ENCODE results near the gene ANKRD34B. TPM values are rescaled to one million over a fixed set of nuclear protein-coding genes. Genes with fewer than 3 reads are reported as not detected.

Gene ANKRD34B
- polyA plus RNA-seq, 1 donor: not detected

DNA sequence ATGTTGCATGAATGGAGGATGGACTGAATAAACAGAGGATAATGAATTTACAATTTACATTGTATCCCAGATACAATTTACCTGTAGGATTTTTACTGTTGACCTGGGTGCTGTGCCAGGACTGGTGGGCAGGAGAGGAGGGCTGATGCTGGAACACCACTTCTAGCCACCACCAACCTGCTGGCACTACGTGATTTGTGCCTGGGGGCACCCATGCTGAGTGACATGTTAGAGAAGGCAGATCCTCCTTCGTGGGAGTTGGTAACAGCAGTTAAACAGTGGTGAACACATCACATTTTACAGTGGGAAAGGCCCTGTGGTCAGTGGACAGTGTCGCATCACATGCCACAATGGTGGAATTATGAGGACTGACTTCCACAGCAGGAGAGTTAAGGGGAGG lies 3.0 kb upstream of the ANKRD34B start:
- no CpG with 5 or more reads among the region's 3 CpGs for WGBS (ENCODE audit: insufficient coverage, low lambda C conversion rate)
- H3K9me3 ChIP-seq (ENCODE audit: control insufficient read depth, low read depth, low read length): peaks cover 5% of the 10 kb centered on the region
- no peaks in the 10 kb centered on the region for H3K4me1 ChIP-seq (ENCODE audit: control insufficient read depth, insufficient read depth, low read length)
- no peak for DNase-seq
- no peaks in the 10 kb centered on the region for H3K36me3 ChIP-seq (ENCODE audit: control insufficient read depth, insufficient read depth, low read length)
- no peak overlapping the region for H3K4me3 ChIP-seq (ENCODE audit: low read length)
- peaks cover 61% of the 10 kb centered on the region for H3K27me3 ChIP-seq (ENCODE audit: control insufficient read depth, insufficient read depth, low read length)
- H3K27ac ChIP-seq (ENCODE audit: low read length): no peak overlapping the region

DNA sequence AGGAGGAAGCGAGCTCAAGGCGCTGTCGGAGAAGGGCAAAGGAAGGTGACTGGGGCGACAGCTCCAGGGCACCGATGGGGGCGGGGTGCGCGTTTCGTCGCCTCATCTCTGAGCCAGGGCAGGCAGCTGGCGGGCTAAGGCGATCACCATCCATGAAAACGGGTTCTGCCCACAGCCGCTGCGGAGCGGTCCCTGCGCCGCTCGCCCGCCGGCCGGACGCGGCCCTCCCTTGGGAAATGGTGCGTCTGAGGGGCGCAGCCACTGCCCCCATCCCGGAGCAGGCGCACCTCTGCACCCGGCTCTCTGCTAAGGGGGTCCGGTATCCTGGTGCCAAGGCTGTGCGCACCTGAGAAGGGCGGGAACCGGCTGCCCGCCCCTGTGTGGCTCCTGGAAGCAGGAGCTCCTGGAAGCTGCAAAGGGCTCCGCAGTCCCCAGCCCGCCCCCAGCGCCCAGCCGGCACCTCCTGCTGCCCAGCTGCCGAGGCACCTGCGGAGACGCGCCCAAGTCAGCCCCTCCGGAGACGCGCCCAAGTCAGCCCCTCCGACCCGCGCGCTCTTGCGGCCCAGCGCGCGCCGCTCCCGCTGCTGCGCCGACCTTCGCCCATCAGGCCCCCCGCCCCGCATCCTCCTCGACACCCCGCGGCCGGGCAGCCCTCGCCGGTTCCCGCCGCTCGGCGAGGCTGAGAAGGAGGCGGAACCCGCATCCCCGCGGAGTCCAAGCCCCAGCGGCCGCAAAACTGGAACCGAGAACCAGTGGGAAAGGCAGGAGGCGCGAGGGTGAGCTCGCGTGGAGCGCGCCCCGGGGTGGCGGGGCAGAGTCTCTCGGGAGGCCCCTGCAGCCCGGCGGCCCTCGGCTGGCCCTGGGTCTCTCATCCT lies 757 bp downstream of the ANKRD34B start:
- Histone ChIP-seq H3K4me3 (ENCODE audit: low read length) (peak overlapping the region; percentile 13), H3K4me1 (ENCODE audit: control insufficient read depth, insufficient read depth, low read length) (no peaks in the 10 kb centered on the region), H3K36me3 (ENCODE audit: control insufficient read depth, insufficient read depth, low read length) (no peaks in the 10 kb centered on the region), H3K27me3 (ENCODE audit: control insufficient read depth, insufficient read depth, low read length) (peaks cover 75% of the 10 kb centered on the region), H3K27ac (ENCODE audit: low read length) (no peak overlapping the region), H3K9me3 (ENCODE audit: control insufficient read depth, low read depth, low read length) (peaks cover 5% of the 10 kb centered on the region)
- no CpG with 5 or more reads among the region's 89 CpGs for WGBS (ENCODE audit: insufficient coverage, low lambda C conversion rate)
- peak in 1 of 2 donors; percentile 27 for DNase-seq

DNA sequence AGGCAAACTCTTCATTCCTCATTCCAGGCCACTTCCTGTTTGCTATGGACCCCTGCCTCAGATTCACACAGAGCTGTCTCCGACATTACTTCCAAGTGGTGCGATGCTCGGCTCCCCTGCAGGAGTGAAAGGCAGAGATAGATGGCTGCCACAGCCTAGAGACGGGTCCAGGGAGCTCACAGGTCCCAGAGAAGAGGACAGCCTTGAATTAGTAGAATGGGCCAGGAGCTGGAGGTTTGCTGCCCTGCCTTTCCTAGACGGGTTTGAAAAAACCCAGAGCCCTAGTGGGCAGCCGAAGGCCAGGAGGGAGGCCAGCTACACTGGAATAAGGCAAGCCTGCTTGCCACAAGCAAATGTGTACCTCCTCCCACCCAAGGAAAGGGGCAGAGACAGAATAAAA lies 1.8 kb downstream of the ANKRD34B start:
- no CpG with 5 or more reads among the region's 6 CpGs for WGBS (ENCODE audit: insufficient coverage, low lambda C conversion rate)
- H3K4me3 ChIP-seq (ENCODE audit: low read length): no peak overlapping the region

DNA sequence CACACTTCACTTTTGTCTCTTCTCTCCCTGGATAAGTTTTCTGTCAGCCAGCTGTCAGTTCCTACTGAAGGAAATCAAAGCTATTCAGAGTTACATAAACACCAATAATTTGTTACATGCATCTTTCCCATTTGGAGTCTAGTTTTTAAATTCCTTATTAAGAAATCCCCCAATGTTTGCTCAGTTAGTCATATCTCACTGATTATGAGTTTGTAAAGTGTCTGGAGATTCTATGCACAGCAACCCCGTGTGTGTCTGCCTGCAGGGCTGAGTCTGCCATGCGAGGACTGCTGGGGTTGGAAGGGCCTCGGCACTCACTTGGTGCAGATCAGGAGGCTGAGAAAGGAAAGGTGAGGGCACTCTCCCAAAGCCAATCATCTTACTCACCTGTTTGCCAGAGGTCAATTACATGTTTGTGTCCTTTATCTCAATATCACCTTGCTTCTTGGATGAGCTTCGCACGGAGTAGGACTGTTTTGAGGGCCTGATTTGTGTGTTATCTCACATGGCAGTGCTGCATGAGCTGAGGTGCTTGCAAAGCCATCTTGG lies 3.3 kb downstream of the ANKRD34B start:
- peaks cover 73% of the 10 kb centered on the region for H3K27me3 ChIP-seq (ENCODE audit: control insufficient read depth, insufficient read depth, low read length)
- DNase-seq: no peak

More for the DNA sequence above, 1.8 kb downstream of the ANKRD34B start:
- DNase-seq: no peak
- no peaks in the 10 kb centered on the region for H3K4me1 ChIP-seq (ENCODE audit: control insufficient read depth, insufficient read depth, low read length)
- no peaks in the 10 kb centered on the region for H3K36me3 ChIP-seq (ENCODE audit: control insufficient read depth, insufficient read depth, low read length)
- H3K27ac ChIP-seq (ENCODE audit: low read length): no peak overlapping the region
- peaks cover 76% of the 10 kb centered on the region for H3K27me3 ChIP-seq (ENCODE audit: control insufficient read depth, insufficient read depth, low read length)
- peaks cover 5% of the 10 kb centered on the region for H3K9me3 ChIP-seq (ENCODE audit: control insufficient read depth, low read depth, low read length)

DNA sequence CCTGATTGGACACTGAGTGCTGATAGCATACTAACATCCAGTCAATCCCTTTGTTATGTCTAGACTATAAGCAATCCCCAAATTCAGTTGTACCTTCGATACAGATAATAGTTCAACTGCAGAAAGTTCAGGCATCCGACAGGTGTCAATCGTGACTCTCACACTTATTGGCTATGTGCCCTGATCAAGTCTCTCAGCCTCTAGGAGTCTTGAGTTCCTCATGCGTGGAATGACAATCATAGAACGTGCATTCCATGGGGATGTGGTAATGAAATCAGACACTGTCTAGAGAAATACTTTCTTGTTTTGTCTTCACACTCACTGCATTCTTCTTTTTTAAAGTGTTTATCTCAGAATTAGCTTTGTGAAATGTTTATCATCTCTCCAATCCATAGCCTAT lies 4.8 kb downstream of the ANKRD34B start:
- DNase-seq: no peak
- Histone ChIP-seq H3K4me3 (ENCODE audit: low read length) (no peak overlapping the region), H3K36me3 (ENCODE audit: control insufficient read depth, insufficient read depth, low read length) (no peaks in the 10 kb centered on the region), H3K4me1 (ENCODE audit: control insufficient read depth, insufficient read depth, low read length) (no peaks in the 10 kb centered on the region), H3K27me3 (ENCODE audit: control insufficient read depth, insufficient read depth, low read length) (peaks cover 61% of the 10 kb centered on the region), H3K27ac (ENCODE audit: low read length) (no peak overlapping the region), H3K9me3 (ENCODE audit: control insufficient read depth, low read depth, low read length) (peaks cover 2% of the 10 kb centered on the region)
- 90% methylated on average over 2 of the region's 5 CpGs for WGBS (ENCODE audit: insufficient coverage, low lambda C conversion rate)

More for the DNA sequence above, 3.3 kb downstream of the ANKRD34B start:
- Histone ChIP-seq H3K36me3 (ENCODE audit: control insufficient read depth, insufficient read depth, low read length) (no peaks in the 10 kb centered on the region), H3K4me1 (ENCODE audit: control insufficient read depth, insufficient read depth, low read length) (no peaks in the 10 kb centered on the region), H3K27ac (ENCODE audit: low read length) (no peak overlapping the region), H3K4me3 (ENCODE audit: low read length) (no peak overlapping the region), H3K9me3 (ENCODE audit: control insufficient read depth, low read depth, low read length) (peaks cover 2% of the 10 kb centered on the region)
- WGBS (ENCODE audit: insufficient coverage, low lambda C conversion rate): no CpG with 5 or more reads among the region's 5 CpGs

DNA sequence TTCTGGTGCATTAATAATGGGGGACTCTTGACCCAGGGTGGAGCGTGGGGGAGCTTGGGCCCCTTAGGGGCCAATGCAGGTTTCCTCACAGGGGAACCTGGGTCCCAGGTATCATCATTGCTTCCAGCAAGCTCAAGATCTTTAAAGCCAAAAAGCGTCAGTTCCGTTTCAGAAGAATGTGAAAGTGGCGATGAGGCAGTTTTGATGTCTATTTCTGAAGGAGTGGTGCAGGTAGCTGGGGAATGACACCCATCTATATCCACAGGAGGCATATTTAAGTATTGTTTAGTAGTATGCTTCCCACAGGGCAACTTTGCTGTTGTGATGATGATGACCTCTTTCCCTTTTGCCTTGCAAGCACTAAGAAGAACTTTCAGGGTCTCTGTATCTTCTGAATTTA lies 10.8 kb downstream of the ANKRD34B start:
- Histone ChIP-seq H3K9me3 (ENCODE audit: control insufficient read depth, low read depth, low read length) (no peaks in the 10 kb centered on the region), H3K36me3 (ENCODE audit: control insufficient read depth, insufficient read depth, low read length) (no peaks in the 10 kb centered on the region), H3K27ac (ENCODE audit: low read length) (no peak overlapping the region), H3K4me1 (ENCODE audit: control insufficient read depth, insufficient read depth, low read length) (no peaks in the 10 kb centered on the region), H3K4me3 (ENCODE audit: low read length) (no peak overlapping the region), H3K27me3 (ENCODE audit: control insufficient read depth, insufficient read depth, low read length) (peaks cover 38% of the 10 kb centered on the region)
- DNase-seq: no peak
- 100% methylated on average over 1 of the region's 4 CpGs for WGBS (ENCODE audit: insufficient coverage, low lambda C conversion rate)

DNA sequence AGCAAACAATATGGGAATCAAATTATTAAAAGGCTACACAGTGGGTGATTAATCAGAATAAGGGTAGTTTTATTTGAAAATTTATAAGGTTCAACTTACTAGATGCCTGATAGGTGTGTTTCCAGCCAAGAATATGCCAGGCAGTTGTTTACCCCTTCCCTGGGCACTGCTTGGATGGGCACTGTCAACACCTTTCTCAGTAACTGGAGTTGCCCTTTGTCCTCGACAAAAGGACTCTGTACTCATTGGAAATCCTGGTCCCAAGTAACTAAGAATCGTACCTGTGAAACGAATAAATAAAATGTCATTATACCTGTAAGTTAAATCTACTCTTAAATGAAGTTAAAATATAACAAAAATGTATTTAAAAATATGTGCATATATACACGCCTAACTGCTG lies 15.0 kb downstream of the ANKRD34B start:
- WGBS (ENCODE audit: insufficient coverage, low lambda C conversion rate): 58% methylated on average over 2 of the region's 4 CpGs
- Histone ChIP-seq H3K9me3 (ENCODE audit: control insufficient read depth, low read depth, low read length) (no peaks in the 10 kb centered on the region), H3K27me3 (ENCODE audit: control insufficient read depth, insufficient read depth, low read length) (peaks cover 25% of the 10 kb centered on the region), H3K4me3 (ENCODE audit: low read length) (no peak overlapping the region), H3K36me3 (ENCODE audit: control insufficient read depth, insufficient read depth, low read length) (no peaks in the 10 kb centered on the region), H3K27ac (ENCODE audit: low read length) (no peak overlapping the region), H3K4me1 (ENCODE audit: control insufficient read depth, insufficient read depth, low read length) (no peaks in the 10 kb centered on the region)
- no peak for DNase-seq

DNA sequence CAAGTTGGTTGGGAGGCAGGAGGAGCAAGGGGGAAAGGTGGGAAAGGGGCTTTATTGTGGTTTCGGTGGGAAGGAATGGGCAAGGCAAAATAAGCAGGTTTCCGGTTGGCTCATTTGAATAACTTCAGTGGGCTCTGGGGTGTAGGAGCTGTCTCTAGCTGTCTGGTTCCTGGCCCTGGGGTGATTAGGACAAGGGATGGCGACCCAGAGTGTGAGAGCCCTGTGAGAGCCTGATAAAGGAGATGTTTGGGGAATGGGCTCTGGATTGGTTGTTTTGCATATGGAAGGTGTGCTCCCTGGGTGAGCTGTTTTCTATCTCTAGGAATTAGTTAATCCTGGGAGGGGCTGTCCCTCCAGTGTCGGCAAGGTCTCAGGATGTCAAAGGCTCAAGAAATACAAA lies 15.4 kb downstream of the ANKRD34B start:
- no peaks in the 10 kb centered on the region for H3K9me3 ChIP-seq (ENCODE audit: control insufficient read depth, low read depth, low read length)
- no CpG with 5 or more reads among the region's 4 CpGs for WGBS (ENCODE audit: insufficient coverage, low lambda C conversion rate)
- H3K4me1 ChIP-seq (ENCODE audit: control insufficient read depth, insufficient read depth, low read length): no peaks in the 10 kb centered on the region
- no peak for DNase-seq
- H3K36me3 ChIP-seq (ENCODE audit: control insufficient read depth, insufficient read depth, low read length): no peaks in the 10 kb centered on the region
- H3K27me3 ChIP-seq (ENCODE audit: control insufficient read depth, insufficient read depth, low read length): peaks cover 22% of the 10 kb centered on the region
- no peak overlapping the region for H3K4me3 ChIP-seq (ENCODE audit: low read length)
- H3K27ac ChIP-seq (ENCODE audit: low read length): no peak overlapping the region

DNA sequence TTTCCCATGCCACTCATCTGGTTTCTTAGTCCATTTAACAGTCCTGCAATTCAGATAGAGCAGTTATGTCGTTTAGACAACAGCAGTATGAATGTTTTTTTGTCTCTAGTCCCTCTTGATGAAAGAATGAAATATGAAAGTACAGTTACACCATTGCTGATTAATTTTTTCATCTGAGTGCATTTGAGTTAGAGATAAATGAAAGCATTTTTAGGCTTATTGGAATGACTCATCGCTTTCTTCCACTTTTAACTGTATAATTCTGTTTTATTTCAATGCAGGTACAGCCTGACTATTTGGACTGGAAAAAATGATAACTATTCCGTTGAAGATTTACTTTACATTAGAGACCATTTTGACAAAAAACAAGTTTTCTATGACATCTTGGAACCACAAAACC lies 28.7 kb downstream of the ANKRD34B start:
- Histone ChIP-seq H3K4me1 (ENCODE audit: control insufficient read depth, insufficient read depth, low read length) (no peaks in the 10 kb centered on the region), H3K9me3 (ENCODE audit: control insufficient read depth, low read depth, low read length) (no peaks in the 10 kb centered on the region), H3K27me3 (ENCODE audit: control insufficient read depth, insufficient read depth, low read length) (no peaks in the 10 kb centered on the region), H3K36me3 (ENCODE audit: control insufficient read depth, insufficient read depth, low read length) (no peaks in the 10 kb centered on the region), H3K27ac (ENCODE audit: low read length) (no peak overlapping the region), H3K4me3 (ENCODE audit: low read length) (no peak overlapping the region)
- DNase-seq: no peak
- WGBS (ENCODE audit: insufficient coverage, low lambda C conversion rate): 78% methylated on average over 2 of the region's 3 CpGs

DNA sequence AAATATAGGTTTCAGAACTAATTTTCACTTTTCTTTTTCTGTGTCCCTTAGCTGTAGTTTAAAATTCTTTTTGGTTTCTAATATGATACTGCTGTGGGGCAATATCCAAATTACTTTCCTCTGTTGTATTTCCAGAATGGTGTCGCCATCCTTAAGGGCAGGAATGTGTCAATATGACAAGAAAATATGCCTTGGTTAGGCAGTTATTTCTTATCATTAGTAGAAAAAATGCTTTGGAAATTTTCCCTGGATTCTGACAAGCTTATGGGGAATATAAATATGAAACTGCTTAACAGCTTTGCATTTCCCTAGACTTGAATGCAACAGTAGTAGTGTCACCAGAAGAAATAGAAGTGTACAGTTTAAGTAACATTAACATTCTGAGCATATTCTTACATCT lies 29.4 kb downstream of the ANKRD34B start:
- no peaks in the 10 kb centered on the region for H3K9me3 ChIP-seq (ENCODE audit: control insufficient read depth, low read depth, low read length)
- H3K27me3 ChIP-seq (ENCODE audit: control insufficient read depth, insufficient read depth, low read length): no peaks in the 10 kb centered on the region
- DNase-seq: no peak
- WGBS (ENCODE audit: insufficient coverage, low lambda C conversion rate): 100% methylated on average over 1 of the region's 1 CpG
- H3K4me1 ChIP-seq (ENCODE audit: control insufficient read depth, insufficient read depth, low read length): no peaks in the 10 kb centered on the region
- H3K4me3 ChIP-seq (ENCODE audit: low read length): no peak overlapping the region
- no peak overlapping the region for H3K27ac ChIP-seq (ENCODE audit: low read length)
- H3K36me3 ChIP-seq (ENCODE audit: control insufficient read depth, insufficient read depth, low read length): no peaks in the 10 kb centered on the region

Data from large intestine (tissue), 3 donors.